HepG2 (cell line): ENCODE results near the gene SLC23A3. TPM values are rescaled to one million over a fixed set of nuclear protein-coding genes. Genes with fewer than 3 reads are reported as not detected.

Source experiments
- CBX5 ChIP-seq: sonication (generic); formaldehyde crosslinking; IDR thresholded peaks from 2 replicates; pipeline ENCODE4 v1.4.0; 2020; ENCODE audit warnings: missing genetic modification reagents, borderline replicate concordance
- EP300 ChIP-seq, 3 experiments: sonication (generic) in 1 of 3; formaldehyde crosslinking in 1 of 3; IDR thresholded peaks; 2 replicates each; pipeline versions ENCODE4 v1.5.1 to v1.6.1; 2011 to 2020; ENCODE audit warnings: low read depth in 2 of 3, low read length in 2 of 3, borderline replicate concordance in 1 of 3, improper control_type of control experiment in 1 of 3, mild to moderate bottlenecking in 1 of 3, missing genetic modification reagents in 1 of 3, moderate library complexity in 1 of 3
- EZH2 ChIP-seq: conservative IDR thresholded peaks from 2 replicates; pipeline ENCODE4 v1.6.1; 2012; ENCODE audit warnings: mild to moderate bottlenecking, low read depth, low read length, moderate library complexity
- HMGA1 ChIP-seq: sonication (generic); formaldehyde crosslinking; conservative IDR thresholded peaks from 2 replicates; pipeline ENCODE4 v1.4.0; 2020; ENCODE audit warnings: missing genetic modification reagents
- HNF4A ChIP-seq: sonication (generic); formaldehyde crosslinking; IDR thresholded peaks from 2 replicates; pipeline ENCODE4 v1.4.0; 2020; ENCODE audit warnings: missing genetic modification reagents
- JARID2 ChIP-seq: sonication (generic); formaldehyde crosslinking; IDR thresholded peaks from 2 replicates; pipeline ENCODE4 v1.8.1; 2023; ENCODE audit warnings: missing genetic modification reagents, inconsistent platforms; ENCODE audit not compliant: insufficient replicate concordance
- MAZ ChIP-seq, 2 experiments: sonication (generic) in 1 of 2; formaldehyde crosslinking in 1 of 2; IDR thresholded peaks; 2 replicates each; pipeline versions ENCODE4 v1.5.0 to v1.6.1; 2012 to 2020; ENCODE audit warnings: low read depth in 2 of 2, mild to moderate bottlenecking in 2 of 2, borderline replicate concordance in 1 of 2, improper control_type of control experiment in 1 of 2, low read length in 1 of 2, missing genetic modification reagents in 1 of 2, moderate library complexity in 1 of 2
- MIER2 ChIP-seq: IDR thresholded peaks from 2 replicates; pipeline ENCODE4 v1.6.1; 2016; ENCODE audit warnings: missing biosample characterization, missing genetic modification reagents
- PAWR ChIP-seq: sonication (generic); formaldehyde crosslinking; IDR thresholded peaks from 2 replicates; pipeline ENCODE4 v1.4.0; 2020; ENCODE audit warnings: missing genetic modification reagents, mild to moderate bottlenecking, borderline replicate concordance
- PRMT3 ChIP-seq: sonication (generic); formaldehyde crosslinking; IDR thresholded peaks from 2 replicates; pipeline ENCODE4 v1.8.1; 2022; ENCODE audit warnings: low read depth, mild to moderate bottlenecking, moderate library complexity, missing genetic modification reagents, borderline replicate concordance
- RAD51 ChIP-seq: fragments of 450-650 bp; IDR thresholded peaks from 2 replicates; pipeline ENCODE4 v1.6.1; 2016; ENCODE audit warnings: borderline replicate concordance
- XBP1 ChIP-seq: sonication (generic); formaldehyde crosslinking; IDR thresholded peaks from 2 replicates; pipeline ENCODE4 v1.5.0; 2020; ENCODE audit warnings: missing genetic modification reagents
- ZC3H13 ChIP-seq: sonication (generic); formaldehyde crosslinking; IDR thresholded peaks from 2 replicates; pipeline ENCODE4 v1.8.1; 2023; ENCODE audit warnings: mild to moderate bottlenecking, missing genetic modification reagents, moderate library complexity
- ZNF598 ChIP-seq: sonication (generic); formaldehyde crosslinking; IDR thresholded peaks from 2 replicates; pipeline ENCODE4 v1.5.1; 2020; ENCODE audit warnings: mild to moderate bottlenecking, missing genetic modification reagents, borderline replicate concordance
- ZNF780A ChIP-seq: sonication (generic); formaldehyde crosslinking; IDR thresholded peaks from 2 replicates; pipeline ENCODE4 v1.8.0; 2022; ENCODE audit warnings: mild to moderate bottlenecking, missing genetic modification reagents, moderate library complexity
- polyA plus RNA-seq, 8 experiments: library from polyadenylated mRNA; depleted of rRNA in 3 of 8; stranded (reverse) in 7 of 8; unstranded in 1 of 8; fragments of >200 nt; fragmentation: Illumina TruSeq in 4 of 8; extraction: Trizol in 4 of 8; gene quantifications; 2 replicates each; pipeline versions ENCODE4 v1.2.1 to v1.2.3, GENCODE V29; 2011 to 2016; ENCODE audit warnings: low read depth in 4 of 8, missing spikeins in 1 of 8, mixed read lengths in 1 of 8; ENCODE audit not compliant: insufficient read depth in 1 of 8
- total RNA-seq, 5 experiments: library from RNA; depleted of rRNA; stranded (reverse); fragments of >200 nt; fragmentation: Illumina TruSeq; extraction: Trizol; gene quantifications; 2 replicates each; pipeline ENCODE4 v1.2.3, GENCODE V29; 2016; ENCODE audit warnings: low read depth in 1 of 5
- TF ChIP-seq, protein P1 (sequence below): sonication (generic); formaldehyde crosslinking; IDR thresholded peaks from 2 replicates; pipeline ENCODE4 v1.8.0; 2022; ENCODE audit warnings: missing genetic modification reagents, mild to moderate bottlenecking, borderline replicate concordance
- TF ChIP-seq, protein P2 (sequence below): sonication (generic); formaldehyde crosslinking; IDR thresholded peaks from 2 replicates; pipeline ENCODE4 v1.4.0; 2020; ENCODE audit warnings: mild to moderate bottlenecking, low read depth, missing genetic modification reagents
- TF ChIP-seq, protein P3 (sequence below): fragments of 450-650 bp; IDR thresholded peaks from 2 replicates; pipeline ENCODE4 v1.6.1; 2016
- TF ChIP-seq, protein P4 (sequence below): sonication (generic); formaldehyde crosslinking; IDR thresholded peaks from 2 replicates; pipeline ENCODE4 v1.8.0; 2022; ENCODE audit warnings: mild to moderate bottlenecking, missing genetic modification reagents, borderline replicate concordance
- TF ChIP-seq, protein P5 (sequence below): IDR thresholded peaks from 2 replicates; pipeline ENCODE4 v1.6.1; 2016

The SLC23A3 gene
- total and polyA plus RNA-seq, 2 of the 13 experiments (the other 11 are each of a cell fraction or from before 2014, with no cell fraction given): 0.38 to 0.78 TPM

DNA sequence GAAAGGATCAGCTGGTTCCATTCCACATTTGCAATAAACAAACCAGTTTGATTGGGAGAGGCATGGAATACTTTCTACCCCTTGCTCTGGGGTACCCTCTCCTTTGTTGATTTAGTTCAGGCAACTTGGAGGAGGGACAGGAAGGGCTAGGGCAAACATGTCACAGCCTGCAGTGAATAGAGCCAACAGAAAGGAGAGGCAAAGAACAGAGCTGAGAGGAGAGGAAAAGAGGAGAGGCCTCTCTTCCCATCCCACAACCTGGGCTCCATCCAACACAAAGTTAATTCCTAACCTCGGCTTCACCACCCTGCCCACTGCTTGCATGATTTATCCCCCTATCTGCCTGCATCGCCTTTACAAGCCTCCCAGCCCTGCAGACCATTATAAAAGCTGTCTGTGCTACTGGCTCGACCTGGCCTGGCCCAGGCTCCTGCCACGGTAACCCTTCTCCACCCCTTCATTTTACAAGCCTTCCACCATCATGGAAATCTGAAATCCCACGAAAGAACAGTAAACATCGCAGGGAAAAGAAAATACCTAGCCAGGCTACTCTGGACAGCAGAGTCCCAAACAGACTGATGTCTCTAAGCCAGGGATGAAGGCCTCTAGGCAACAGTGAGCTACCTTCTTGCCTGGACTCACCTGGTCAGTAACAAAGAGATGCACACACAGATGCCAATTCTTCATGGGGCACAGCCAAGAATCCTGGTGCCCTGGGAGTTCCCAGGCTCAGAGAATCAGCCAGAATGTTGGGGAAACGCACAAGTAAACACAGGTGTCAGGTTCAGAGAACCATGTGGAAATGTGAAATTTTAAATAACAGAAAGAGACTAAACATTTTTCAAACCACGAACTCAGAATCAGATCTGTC lies 52.8 kb downstream of the SLC23A3 start (continued):
- TF ChIP-seq, protein P1, sequence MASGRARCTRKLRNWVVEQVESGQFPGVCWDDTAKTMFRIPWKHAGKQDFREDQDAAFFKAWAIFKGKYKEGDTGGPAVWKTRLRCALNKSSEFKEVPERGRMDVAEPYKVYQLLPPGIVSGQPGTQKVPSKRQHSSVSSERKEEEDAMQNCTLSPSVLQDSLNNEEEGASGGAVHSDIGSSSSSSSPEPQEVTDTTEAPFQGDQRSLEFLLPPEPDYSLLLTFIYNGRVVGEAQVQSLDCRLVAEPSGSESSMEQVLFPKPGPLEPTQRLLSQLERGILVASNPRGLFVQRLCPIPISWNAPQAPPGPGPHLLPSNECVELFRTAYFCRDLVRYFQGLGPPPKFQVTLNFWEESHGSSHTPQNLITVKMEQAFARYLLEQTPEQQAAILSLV (CRISPR knock-in tag): no peak
- TF ChIP-seq, protein P2, sequence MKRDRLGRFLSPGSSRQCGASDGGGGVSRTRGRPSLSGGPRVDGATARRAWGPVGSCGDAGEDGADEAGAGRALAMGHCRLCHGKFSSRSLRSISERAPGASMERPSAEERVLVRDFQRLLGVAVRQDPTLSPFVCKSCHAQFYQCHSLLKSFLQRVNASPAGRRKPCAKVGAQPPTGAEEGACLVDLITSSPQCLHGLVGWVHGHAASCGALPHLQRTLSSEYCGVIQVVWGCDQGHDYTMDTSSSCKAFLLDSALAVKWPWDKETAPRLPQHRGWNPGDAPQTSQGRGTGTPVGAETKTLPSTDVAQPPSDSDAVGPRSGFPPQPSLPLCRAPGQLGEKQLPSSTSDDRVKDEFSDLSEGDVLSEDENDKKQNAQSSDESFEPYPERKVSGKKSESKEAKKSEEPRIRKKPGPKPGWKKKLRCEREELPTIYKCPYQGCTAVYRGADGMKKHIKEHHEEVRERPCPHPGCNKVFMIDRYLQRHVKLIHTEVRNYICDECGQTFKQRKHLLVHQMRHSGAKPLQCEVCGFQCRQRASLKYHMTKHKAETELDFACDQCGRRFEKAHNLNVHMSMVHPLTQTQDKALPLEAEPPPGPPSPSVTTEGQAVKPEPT (CRISPR knock-in tag): no peak
- TF ChIP-seq ZNF598 (CRISPR knock-in tag) (no peak), EZH2 (no peak), PRMT3 (no peak), RAD51 (no peak), XBP1 (CRISPR knock-in tag) (no peak), PAWR (CRISPR knock-in tag) (no peak), MAZ (IDR thresholded peaks at IDR 0.05; ENCODE audit: borderline replicate concordance, low read depth, low read length) (no peak), MAZ (CRISPR knock-in tag; IDR thresholded peaks at IDR 0.05; ENCODE audit: low read depth) (no peak), ZNF780A (no peak), HNF4A (CRISPR knock-in tag) (peak; percentile 54), ZC3H13 (CRISPR knock-in tag) (no peak), JARID2 (CRISPR knock-in tag) (no peak), MIER2 (peak; percentile 60; the same call in 1 of the 2 replicates), EP300 (IDR thresholded peaks at IDR 0.05; ENCODE audit: low read depth in 2 of 2, low read length in 2 of 2) (peak in 1 of 2 experiments; percentile 75; a peak in 2 of 4 replicates), EP300 (CRISPR knock-in tag; IDR thresholded peaks at IDR 0.05; ENCODE audit: borderline replicate concordance) (no peak), HMGA1 (CRISPR knock-in tag) (no peak), CBX5 (no peak)
- TF ChIP-seq, protein P3, sequence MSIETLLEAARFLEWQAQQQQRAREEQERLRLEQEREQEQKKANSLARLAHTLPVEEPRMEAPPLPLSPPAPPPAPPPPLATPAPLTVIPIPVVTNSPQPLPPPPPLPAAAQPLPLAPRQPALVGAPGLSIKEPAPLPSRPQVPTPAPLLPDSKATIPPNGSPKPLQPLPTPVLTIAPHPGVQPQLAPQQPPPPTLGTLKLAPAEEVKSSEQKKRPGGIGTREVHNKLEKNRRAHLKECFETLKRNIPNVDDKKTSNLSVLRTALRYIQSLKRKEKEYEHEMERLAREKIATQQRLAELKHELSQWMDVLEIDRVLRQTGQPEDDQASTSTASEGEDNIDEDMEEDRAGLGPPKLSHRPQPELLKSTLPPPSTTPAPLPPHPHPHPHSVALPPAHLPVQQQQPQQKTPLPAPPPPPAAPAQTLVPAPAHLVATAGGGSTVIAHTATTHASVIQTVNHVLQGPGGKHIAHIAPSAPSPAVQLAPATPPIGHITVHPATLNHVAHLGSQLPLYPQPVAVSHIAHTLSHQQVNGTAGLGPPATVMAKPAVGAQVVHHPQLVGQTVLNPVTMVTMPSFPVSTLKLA: no peak
- TF ChIP-seq, protein P4, sequence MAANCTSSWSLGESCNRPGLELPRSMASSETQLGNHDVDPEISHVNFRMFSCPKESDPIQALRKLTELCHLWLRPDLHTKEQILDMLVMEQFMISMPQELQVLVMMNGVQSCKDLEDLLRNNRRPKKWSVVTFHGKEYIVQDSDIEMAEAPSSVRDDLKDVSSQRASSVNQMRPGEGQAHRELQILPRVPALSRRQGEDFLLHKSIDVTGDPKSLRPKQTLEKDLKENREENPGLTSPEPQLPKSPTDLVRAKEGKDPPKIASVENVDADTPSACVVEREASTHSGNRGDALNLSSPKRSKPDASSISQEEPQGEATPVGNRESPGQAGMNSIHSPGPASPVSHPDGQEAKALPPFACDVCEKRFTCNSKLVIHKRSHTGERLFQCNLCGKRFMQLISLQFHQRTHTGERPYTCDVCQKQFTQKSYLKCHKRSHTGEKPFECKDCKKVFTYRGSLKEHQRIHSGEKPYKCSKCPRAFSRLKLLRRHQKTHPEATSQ (CRISPR knock-in tag): no peak
- TF ChIP-seq, protein P5, sequence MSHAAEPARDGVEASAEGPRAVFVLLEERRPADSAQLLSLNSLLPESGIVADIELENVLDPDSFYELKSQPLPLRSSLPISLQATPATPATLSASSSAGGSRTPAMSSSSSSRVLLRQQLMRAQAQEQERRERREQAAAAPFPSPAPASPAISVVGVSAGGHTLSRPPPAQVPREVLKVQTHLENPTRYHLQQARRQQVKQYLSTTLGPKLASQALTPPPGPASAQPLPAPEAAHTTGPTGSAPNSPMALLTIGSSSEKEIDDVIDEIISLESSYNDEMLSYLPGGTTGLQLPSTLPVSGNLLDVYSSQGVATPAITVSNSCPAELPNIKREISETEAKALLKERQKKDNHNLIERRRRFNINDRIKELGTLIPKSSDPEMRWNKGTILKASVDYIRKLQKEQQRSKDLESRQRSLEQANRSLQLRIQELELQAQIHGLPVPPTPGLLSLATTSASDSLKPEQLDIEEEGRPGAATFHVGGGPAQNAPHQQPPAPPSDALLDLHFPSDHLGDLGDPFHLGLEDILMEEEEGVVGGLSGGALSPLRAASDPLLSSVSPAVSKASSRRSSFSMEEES (CRISPR knock-in tag): no peak
